Measurements from ENCODE around the gene IL17REL. TPM values are rescaled to one million over a fixed set of nuclear protein-coding genes. Genes with fewer than 3 reads are reported as not detected.

IL17REL gene
- total and polyA plus RNA-seq, 10 of the 15 experiments (the other 5 are each of a cell fraction or from before 2014, with no cell fraction given), result 0.03 TPM; not detected in 9

DNA sequence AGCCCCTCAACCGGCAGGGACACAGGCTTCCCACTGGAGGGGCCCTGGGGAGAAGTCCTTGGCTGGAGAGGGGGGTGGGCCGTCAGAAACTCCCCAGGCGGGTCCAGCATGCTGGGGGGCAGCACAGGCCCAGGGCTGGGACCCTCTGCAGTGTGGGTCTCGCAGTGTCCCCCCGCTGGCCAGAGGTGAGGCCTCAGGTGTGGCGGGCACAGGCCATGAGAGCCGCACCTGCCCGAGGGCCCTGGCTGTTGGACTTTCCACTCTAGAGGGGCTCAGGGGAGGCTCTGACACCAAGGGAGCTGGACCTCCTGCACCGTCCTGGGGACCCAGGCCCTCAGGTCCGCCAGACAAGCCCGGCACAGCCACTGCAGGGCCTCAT lies 62.7 kb downstream of the IL17REL start:
- H2AFZ ChIP-seq (ENCODE audit: control insufficient read depth, low read depth, low read length), result no peak overlapping the region
- H4K20me1 ChIP-seq (ENCODE audit: control insufficient read depth, insufficient read depth), result no peaks in the 10 kb centered on the region
- ATAC-seq (no peak), FAIRE-seq (no peak), DNase-seq (ENCODE audit: low read depth, low spot score) (no peak)
- in situ Hi-C loops (cut with MboI), result no loop called here
- ChIA-PET POLR2A (no interaction called here), SMC1A (ENCODE audit: uncharacterized antibody, unreplicated experiment) (no interaction called here), RAD21 (ENCODE audit: unreplicated experiment) (no interaction called here), CTCF (no interaction called here)
- intact Hi-C loops (cut with micrococcal nuclease; ENCODE audit: unreplicated experiment), result no loop called here
- H3K4me1 ChIP-seq (ENCODE audit: control insufficient read depth, insufficient read depth, low read length), result peaks cover 4% of the 10 kb centered on the region; the same call in 1 of the 2 replicates
- H3K27ac ChIP-seq (ENCODE audit: control insufficient read depth, insufficient read depth), result no peak overlapping the region
- no peak overlapping the region for H3K4me3 ChIP-seq
- H3K36me3 ChIP-seq (ENCODE audit: control insufficient read depth in 2 of 2, insufficient read depth in 2 of 2, low read length in 1 of 2), result no peaks in the 10 kb centered on the region
- H3K4me2 ChIP-seq (ENCODE audit: control insufficient read depth, insufficient read depth), result no peak overlapping the region
- no peak for TF ChIP-seq PKNOX1 (IDR thresholded peaks at IDR 0.05)
- TF ChIP-seq ZNF274 (IDR thresholded peaks at IDR 0.05; ENCODE audit: insufficient read depth, insufficient read length), result no peak
- TF ChIP-seq, protein P1, sequence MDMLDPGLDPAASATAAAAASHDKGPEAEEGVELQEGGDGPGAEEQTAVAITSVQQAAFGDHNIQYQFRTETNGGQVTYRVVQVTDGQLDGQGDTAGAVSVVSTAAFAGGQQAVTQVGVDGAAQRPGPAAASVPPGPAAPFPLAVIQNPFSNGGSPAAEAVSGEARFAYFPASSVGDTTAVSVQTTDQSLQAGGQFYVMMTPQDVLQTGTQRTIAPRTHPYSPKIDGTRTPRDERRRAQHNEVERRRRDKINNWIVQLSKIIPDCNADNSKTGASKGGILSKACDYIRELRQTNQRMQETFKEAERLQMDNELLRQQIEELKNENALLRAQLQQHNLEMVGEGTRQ (IDR thresholded peaks at IDR 0.05; ENCODE audit: borderline replicate concordance, low read depth, low read length), result no peak
- no peak for TF ChIP-seq CHD2 (IDR thresholded peaks at IDR 0.05; ENCODE audit: borderline replicate concordance, low read depth, low read length)
- 66% methylated on average over 11 of the region's 11 CpGs for WGBS (ENCODE audit: insufficient coverage, insufficient replicate concordance, low lambda C conversion rate, missing lambda C conversion rate)
- no peaks in the 10 kb centered on the region for H3K9me3 ChIP-seq (replicated peaks; ENCODE audit: control insufficient read depth, insufficient read depth, low read length)
- no peaks in the 10 kb centered on the region for H3K27me3 ChIP-seq (replicated peaks in 1 of 2; ENCODE audit: control insufficient read depth in 2 of 2, insufficient read depth in 2 of 2, low read length in 1 of 2)
- H3K9ac ChIP-seq (ENCODE audit: control insufficient read depth, insufficient read depth, low read length), result no peak overlapping the region
- H3K79me2 ChIP-seq (ENCODE audit: control insufficient read depth, insufficient read depth, low read length), result no peaks in the 10 kb centered on the region
- BruUV-seq (replicated peaks), result no TSS peak
